HepG2 (cell line): ENCODE data around the gene ADAMTS17. TPM values are rescaled to one million over a fixed set of nuclear protein-coding genes. Genes with fewer than 3 reads are reported as not detected.

ENCODE experiments used
- ATAC-seq: fragments of 200-7000 bp; cut with Tn5 transposase; 3 replicates; pipeline ENCODE4 v1.9.1; 2020; ENCODE audit warnings: mild to moderate bottlenecking, moderate library complexity
- BruUV-seq: library from RNA; stranded (reverse); fragments of 400-500 nt; replicated peaks from 2 replicates; lab custom pipeline; 2021; lab: Mats Ljungman, UMichigan
- CTCF ChIA-PET: fragments of 300-600 bp; formaldehyde crosslinking; extraction: SDS; loops from one replicate; lab custom pipeline; 2021; ENCODE audit warnings: low total read pairs, inconsistent platforms, low intra/inter-chr PET ratio; lab: Yijun Ruan, JAX
- POLR2A ChIA-PET: fragments of 350-600 bp; sonication (Branson Sonifier 250); formaldehyde crosslinking; loops from one replicate; lab custom pipeline; 2020; ENCODE audit warnings: antibody characterized with exemption, inconsistent platforms; lab: Yijun Ruan, JAX
- DNase-seq: peaks from one replicate; pipeline ENCODE4 v3.0.0-alpha.2; 2015; ENCODE audit warnings: low spot score
- FAIRE-seq: peaks from 3 replicates; lab custom pipeline; 2011; peaks lifted over from hg19 to GRCh38; lab: Jason Lieb, UNC
- H2AFZ ChIP-seq: one replicate; pipeline ENCODE4 v1.6.1; 2011; ENCODE audit warnings: low read length, inconsistent platforms
- H3K27ac ChIP-seq: fragments of 300-600 bp; 3 replicates; pipeline ENCODE4 v1.8.0; 2011; ENCODE audit warnings: mixed run types, mild to moderate bottlenecking, mixed read lengths, low read length, inconsistent platforms; ENCODE audit not compliant: insufficient read depth; ENCODE audit errors: extremely low read length
- H3K27me3 ChIP-seq, 2 experiments: fragments of 200-600 bp in 1 of 2; 2 replicates in 1 of 2; 3 replicates in 1 of 2; pipeline versions ENCODE4 v1.6.0 to v1.8.0; 2011; ENCODE audit warnings: low read length in 2 of 2, mild to moderate bottlenecking in 2 of 2, moderate library complexity in 2 of 2, inconsistent platforms in 1 of 2; ENCODE audit not compliant: insufficient read depth in 2 of 2, control insufficient read depth in 1 of 2
- H3K36me3 ChIP-seq, 2 experiments: fragments of 200-600 bp in 1 of 2; replicated peaks in 1 of 2; 2 replicates in 1 of 2; 3 replicates in 1 of 2; pipeline versions ENCODE4 v1.5.1 to v1.8.0; 2011; ENCODE audit warnings: low read length in 2 of 2, inconsistent platforms in 1 of 2; ENCODE audit not compliant: insufficient read depth in 2 of 2, control insufficient read depth in 1 of 2
- H3K4me1 ChIP-seq: 2 replicates; pipeline ENCODE4 v1.5.1; 2012; ENCODE audit warnings: low read length, inconsistent platforms; ENCODE audit not compliant: insufficient read depth
- H3K4me2 ChIP-seq: 2 replicates; pipeline ENCODE4 v1.6.0; 2011; ENCODE audit warnings: low read depth, low read length, inconsistent platforms
- H3K4me3 ChIP-seq, 3 experiments: fragments of 200-600 bp in 1 of 3; sonication (generic), shearing (Covaris generic) in 1 of 3; replicated peaks in 1 of 3; 2 replicates each; pipeline ENCODE4 v1.5.1; 2011 to 2016; ENCODE audit warnings: low read length in 3 of 3, inconsistent platforms in 2 of 3, low read depth in 2 of 3, mild to moderate bottlenecking in 2 of 3, control low read depth in 1 of 3, mixed read lengths in 1 of 3; ENCODE audit not compliant: insufficient read depth in 1 of 3
- H3K79me2 ChIP-seq: one replicate; pipeline ENCODE4 v1.6.1; 2011; ENCODE audit warnings: low read length, inconsistent platforms; ENCODE audit not compliant: insufficient read depth
- H3K9ac ChIP-seq: 2 replicates; pipeline ENCODE4 v1.6.0; 2011; ENCODE audit warnings: mild to moderate bottlenecking, low read depth, low read length, inconsistent platforms; ENCODE audit not compliant: insufficient read depth
- H3K9me3 ChIP-seq: 2 replicates; pipeline ENCODE4 v1.5.1; 2012; ENCODE audit warnings: mild to moderate bottlenecking, low read length
- H4K20me1 ChIP-seq: 2 replicates; pipeline ENCODE4 v1.6.0; 2011; ENCODE audit warnings: inconsistent platforms, mild to moderate bottlenecking, low read length, moderate library complexity; ENCODE audit not compliant: insufficient read depth
- FOXA1 ChIP-seq, 2 experiments: fragments of 450-650 bp in 1 of 2; sonication (generic) in 1 of 2; formaldehyde crosslinking in 1 of 2; IDR thresholded peaks; 2 replicates each; pipeline versions ENCODE4 v1.4.0 to v1.6.1; 2016 to 2020; ENCODE audit warnings: missing genetic modification reagents in 1 of 2
- NRL ChIP-seq: sonication (generic); formaldehyde crosslinking; IDR thresholded peaks from 2 replicates; pipeline ENCODE4 v1.5.0; 2020; ENCODE audit warnings: missing genetic modification reagents, mild to moderate bottlenecking, moderate library complexity, borderline replicate concordance
- SOX5 ChIP-seq: IDR thresholded peaks from 2 replicates; pipeline ENCODE4 v1.6.1; 2016; ENCODE audit warnings: borderline replicate concordance
- ZBTB43 ChIP-seq: sonication (generic); formaldehyde crosslinking; conservative IDR thresholded peaks from 2 replicates; pipeline ENCODE4 v1.4.0; 2020; ENCODE audit warnings: missing genetic modification reagents
- ZNF232 ChIP-seq: sonication (generic); formaldehyde crosslinking; IDR thresholded peaks from 2 replicates; pipeline ENCODE4 v1.4.0; 2020; ENCODE audit warnings: missing genetic modification reagents, borderline replicate concordance
- ZNF264 ChIP-seq: sonication (generic); formaldehyde crosslinking; IDR thresholded peaks from 2 replicates; pipeline ENCODE4 v1.4.0; 2020; ENCODE audit warnings: missing genetic modification reagents
- ZNF274 ChIP-seq: sonication (generic); formaldehyde crosslinking; IDR thresholded peaks from 2 replicates; pipeline ENCODE4 v1.5.1; 2020; ENCODE audit warnings: mild to moderate bottlenecking, missing genetic modification reagents
- ZNF687 ChIP-seq: sonication (generic); formaldehyde crosslinking; IDR thresholded peaks from 2 replicates; pipeline ENCODE4 v1.5.1; 2020; ENCODE audit warnings: mild to moderate bottlenecking, missing genetic modification reagents, moderate library complexity
- ZUFSP ChIP-seq: sonication (generic); formaldehyde crosslinking; IDR thresholded peaks from 2 replicates; pipeline ENCODE4 v1.9.0; 2021; ENCODE audit warnings: missing genetic modification reagents, mild to moderate bottlenecking, borderline replicate concordance
- WGBS: methylation state at CpG from one replicate; pipeline ENCODE4 v1.1.6; 2017; ENCODE audit warnings: low lambda C conversion rate; 5-methylcytosine and 5-hydroxymethylcytosine counted together
- in situ Hi-C: cut with HindIII; loops from 2 replicates; pipeline ENCODE4 v1.10.0; 2017; ENCODE audit warnings: low pct_unique_long_range_greater_than_20kb; ENCODE audit not compliant: extremely low pct_ligation_motif_present
- intact Hi-C: fragments of 100-400 bp; cut with micrococcal nuclease; formaldehyde crosslinking; loops from one replicate; pipeline ENCODE4 v1.10.0; 2022; ENCODE audit not compliant: unreplicated experiment
- polyA plus RNA-seq, 8 experiments: library from polyadenylated mRNA; depleted of rRNA in 3 of 8; stranded (reverse) in 7 of 8; unstranded in 1 of 8; fragments of >200 nt; fragmentation: Illumina TruSeq in 4 of 8; extraction: Trizol in 4 of 8; gene quantifications; 2 replicates each; pipeline versions ENCODE4 v1.2.1 to v1.2.3, GENCODE V29; 2011 to 2016; ENCODE audit warnings: low read depth in 4 of 8, missing spikeins in 1 of 8, mixed read lengths in 1 of 8; ENCODE audit not compliant: insufficient read depth in 1 of 8
- total RNA-seq, 5 experiments: library from RNA; depleted of rRNA; stranded (reverse); fragments of >200 nt; fragmentation: Illumina TruSeq; extraction: Trizol; gene quantifications; 2 replicates each; pipeline ENCODE4 v1.2.3, GENCODE V29; 2016; ENCODE audit warnings: low read depth in 1 of 5

ADAMTS17 gene
- total and polyA plus RNA-seq, 2 of the 13 experiments (the other 11 are each of a cell fraction or from before 2014, with no cell fraction given), result 0.02 to 0.04 TPM

- TF ChIP-seq ZNF687 (CRISPR knock-in tag), result no peak
These were observed 104.6 kb downstream of the ADAMTS17 start (continued) for GRCh38 chr15:100236981-100237720.

- DNase-seq (no peak), FAIRE-seq (no peak), ATAC-seq (no peak)
- CTCF ChIA-PET, result no interaction called here
- in situ Hi-C loops (no loop called here), intact Hi-C loops (no loop called here)
- Histone ChIP-seq H3K27me3 (no peaks in the 10 kb centered on the region; a peak in 1 of 5 replicates), H3K4me1 (no peaks in the 10 kb centered on the region), H3K4me2 (no peak overlapping the region), H2AFZ (no peak overlapping the region), H3K36me3 (no peaks in the 10 kb centered on the region), H3K9me3 (no peaks in the 10 kb centered on the region), H3K9ac (no peak overlapping the region), H3K4me3 (no peak overlapping the region), H3K79me2 (no peaks in the 10 kb centered on the region), H3K27ac (no peak overlapping the region), H4K20me1 (no peaks in the 10 kb centered on the region)
- WGBS, result 79% methylated on average over 15 of the region's 15 CpGs
- POLR2A ChIA-PET, result no interaction called here
- no TSS peak for BruUV-seq
- no peak for TF ChIP-seq ZNF274 (CRISPR knock-in tag)
- TF ChIP-seq FOXA1 (IDR thresholded peaks at IDR 0.05), result no peak
- TF ChIP-seq FOXA1 (CRISPR knock-in tag; IDR thresholded peaks at IDR 0.05), result no peak
- TF ChIP-seq NRL (CRISPR knock-in tag), result no peak
- TF ChIP-seq ZUFSP (CRISPR knock-in tag), result no peak
- TF ChIP-seq ZBTB43 (CRISPR knock-in tag), result no peak
- TF ChIP-seq ZNF264 (CRISPR knock-in tag), result no peak
- TF ChIP-seq ZNF232 (CRISPR knock-in tag), result no peak
- TF ChIP-seq SOX5, result no peak
- no peak for TF ChIP-seq ZNF687 (CRISPR knock-in tag)
These were observed 106.7 kb downstream of the ADAMTS17 start for GRCh38 chr15:100235030-100235617.
